HG03520 (cell line): ENCODE data around the gene PHF21A.

ENCODE experiments used
- ATAC-seq: cut with Tn5 transposase; IDR thresholded peaks from one replicate; pipeline ENCODE4 v1.9.1; 2021; ENCODE audit warnings: mild to moderate bottlenecking, moderate library complexity; ENCODE audit not compliant: unreplicated experiment

Gene PHF21A

GRCh38 chr11:45887587-45887986, 233.7 kb downstream of the PHF21A start:
- no peak for ATAC-seq

- no peak for ATAC-seq
Measured at GRCh38 chr11:45886816-45887520, 234.3 kb downstream of the PHF21A start.

GRCh38 chr11:45885921-45886721, 235.1 kb downstream of the PHF21A start:
- no peak for ATAC-seq

GRCh38 chr11:45885274-45885920, 235.9 kb downstream of the PHF21A start, which contains the start of gene MAPK8IP1:
MAPK8IP1 (plus strand) TSS chr11:45885651; CDS start chr11:45885821, 170 bp downstream.
- peak; percentile 60 for ATAC-seq

GRCh38 chr11:45884596-45885185, 236.6 kb downstream of the PHF21A start:
- no peak for ATAC-seq
